GM21447 (cell line): ENCODE data around the gene FAAP100.

Source experiments
- ATAC-seq: cut with Tn5 transposase; IDR thresholded peaks from one replicate; pipeline ENCODE4 v1.9.1; 2021; ENCODE audit not compliant: unreplicated experiment

The FAAP100 gene

GRCh38 chr17:81513372-81513752, 38.8 kb downstream of the FAAP100 start:
- ATAC-seq = no peak

DNA sequence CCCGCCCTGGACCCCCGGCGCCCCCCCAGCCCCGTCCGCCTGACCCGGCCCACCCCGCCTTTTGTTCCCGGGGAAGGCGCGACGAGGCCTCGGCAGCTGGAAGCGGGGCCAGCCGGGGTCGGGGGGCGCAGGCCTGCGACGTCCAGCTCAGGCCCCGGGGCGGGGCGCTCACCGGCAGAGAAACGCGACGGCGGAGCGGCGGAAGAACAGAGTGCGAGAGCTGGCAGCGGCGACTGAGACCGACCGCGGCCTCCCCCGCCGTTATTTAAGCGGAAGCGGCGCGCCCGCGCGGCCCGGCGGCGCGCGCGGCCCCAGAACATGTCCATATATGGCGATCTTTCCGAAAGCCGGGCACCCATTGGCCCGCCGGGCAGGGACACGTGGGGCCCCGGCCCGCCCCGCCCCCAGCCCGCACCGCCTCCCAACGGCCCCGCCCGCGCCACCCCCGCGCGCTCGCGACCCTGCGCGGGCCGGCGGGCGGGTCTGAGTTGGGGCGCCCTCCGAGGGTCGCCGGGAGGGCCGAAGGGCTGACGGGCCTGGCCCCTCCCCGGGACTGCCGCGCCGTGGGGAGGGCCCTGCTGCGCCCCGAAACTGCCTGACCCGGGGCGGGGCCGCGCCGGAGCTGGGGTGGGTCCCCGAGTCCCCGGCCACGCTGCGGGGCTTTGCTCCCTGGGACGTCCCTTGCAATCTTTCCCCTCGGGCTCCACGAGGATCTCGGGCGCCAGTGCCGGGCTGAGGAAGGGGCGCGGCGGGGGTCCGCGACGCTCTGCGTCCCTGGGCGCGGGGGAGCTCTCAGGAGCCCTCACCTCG, 39.4 kb downstream of the FAAP100 start, which contains the start of gene ACTG1:
TSS of gene ACTG1 (minus strand) at position 238 of the 810 bp plus-strand sequence. CDS start 445 bp downstream, outside the sequence.
- peak; percentile 26 for ATAC-seq

- no peak for ATAC-seq
Measured at GRCh38 chr17:81511804-81512561, 40.2 kb downstream of the FAAP100 start.

- no peak for ATAC-seq
Measured at GRCh38 chr17:81511554-81511803, 40.7 kb downstream of the FAAP100 start.

- no peak for ATAC-seq
Measured at GRCh38 chr17:81510785-81511553, 41.2 kb downstream of the FAAP100 start.

DNA sequence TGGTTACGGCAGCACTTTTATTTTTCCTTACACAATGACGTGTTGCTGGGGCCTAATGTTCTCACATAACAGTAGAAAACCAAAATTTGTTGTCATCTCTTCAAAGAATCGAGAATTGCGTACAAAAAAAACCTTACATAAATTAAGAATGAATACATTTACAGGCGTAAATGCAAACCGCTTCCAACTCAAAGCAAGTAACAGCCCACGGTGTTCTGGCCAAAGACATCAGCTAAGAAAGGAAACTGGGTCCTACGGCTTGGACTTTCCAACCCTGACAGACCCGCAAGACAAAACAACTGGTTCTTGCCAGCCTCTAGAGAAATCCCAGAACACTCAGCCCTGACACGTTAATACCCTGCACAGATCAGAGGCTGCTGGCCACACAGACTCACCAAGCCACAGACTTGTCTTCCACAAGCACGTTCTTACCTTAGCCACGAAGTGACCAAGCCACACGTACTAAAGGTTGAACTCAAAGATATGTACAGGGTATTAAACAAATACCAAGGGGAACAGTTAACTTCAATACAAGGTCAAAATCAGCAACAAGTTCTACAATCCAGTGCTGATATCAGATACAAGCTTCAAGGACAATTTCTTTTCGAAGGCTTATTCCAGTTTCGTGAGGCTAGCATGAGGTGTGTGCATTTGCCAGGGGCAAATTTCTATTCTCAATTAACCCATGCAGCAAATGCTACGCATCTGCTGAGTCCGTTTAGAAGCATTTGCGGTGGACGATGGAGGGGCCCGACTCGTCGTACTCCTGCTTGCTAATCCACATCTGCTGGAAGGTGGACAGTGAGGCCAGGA, 42.0 kb downstream of the FAAP100 start:
- no peak for ATAC-seq

- no peak for ATAC-seq
Measured at GRCh38 chr17:81509207-81509971, 42.8 kb downstream of the FAAP100 start.

- ATAC-seq = no peak
Measured at GRCh38 chr17:81508639-81509206, 43.4 kb downstream of the FAAP100 start.

DNA sequence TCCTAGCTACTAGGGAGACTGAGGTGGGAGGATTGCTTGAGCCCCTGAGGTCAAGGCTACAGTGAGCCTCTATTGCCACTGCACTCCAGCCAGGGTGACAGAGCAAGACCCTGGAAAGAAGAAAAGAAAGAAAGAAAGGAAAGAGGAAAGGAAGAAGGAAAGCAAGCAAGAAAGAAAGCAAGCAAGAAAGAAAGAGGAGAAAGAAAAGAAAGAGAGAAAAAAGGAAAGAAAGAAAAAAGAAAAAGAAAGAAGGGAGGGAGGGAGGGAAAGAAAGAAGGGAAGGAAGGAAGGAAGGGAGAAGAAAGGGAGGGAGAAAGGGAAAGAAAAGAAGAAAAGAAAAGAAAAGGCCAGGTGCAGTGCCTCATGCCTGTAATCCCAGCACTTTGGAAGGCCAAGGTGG, 48.5 kb downstream of the FAAP100 start:
- no peak for ATAC-seq

GRCh38 chr17:81502471-81503017, 49.6 kb downstream of the FAAP100 start:
- no peak for ATAC-seq

GRCh38 chr17:81500047-81500446, 52.1 kb downstream of the FAAP100 start:
- no peak for ATAC-seq

DNA sequence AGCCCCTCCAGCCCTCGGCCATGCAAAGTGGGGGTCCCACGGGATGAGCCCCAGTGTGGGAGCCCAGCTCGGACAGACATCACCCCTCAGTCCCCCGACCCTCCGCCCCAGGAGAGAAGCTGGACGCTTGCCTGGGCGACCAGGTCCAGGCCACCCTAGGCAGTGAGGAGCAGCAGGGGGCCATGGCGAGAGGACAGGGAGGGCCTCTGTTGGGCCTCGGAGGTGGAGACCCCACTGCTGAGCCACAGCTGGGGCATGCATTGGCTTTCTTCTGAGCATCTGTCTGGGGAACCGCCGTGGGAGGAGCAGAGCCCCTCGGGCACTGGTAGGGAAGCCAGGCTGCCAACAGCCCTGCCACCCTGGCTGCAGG, 52.6 kb downstream of the FAAP100 start:
- no peak for ATAC-seq

GRCh38 chr17:81498953-81499600, 53.1 kb downstream of the FAAP100 start:
- no peak for ATAC-seq

- ATAC-seq = no peak
Measured at GRCh38 chr17:81494626-81495377, 57.4 kb downstream of the FAAP100 start.

GRCh38 chr17:81493198-81494038, 58.7 kb downstream of the FAAP100 start:
- ATAC-seq = no peak

DNA sequence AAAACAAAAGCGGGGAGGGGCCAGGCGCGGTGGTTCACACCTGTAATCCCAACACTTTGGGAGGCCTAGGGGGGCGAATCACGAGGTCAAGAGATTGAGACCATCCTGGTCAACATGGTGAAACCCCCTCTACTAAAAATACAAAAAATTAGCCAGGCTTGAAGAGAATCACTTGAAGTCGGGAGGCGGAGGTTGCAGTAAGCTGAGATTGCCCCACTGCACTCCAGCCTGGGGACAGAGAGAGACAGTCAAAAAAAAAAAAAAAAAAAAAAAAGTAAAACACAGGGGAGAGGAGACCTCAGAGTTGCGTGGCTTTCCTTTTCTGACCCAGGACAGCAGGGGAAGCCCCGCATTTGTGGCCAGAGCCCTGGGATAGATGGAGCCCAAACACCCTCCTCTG, 59.4 kb downstream of the FAAP100 start:
- ATAC-seq = no peak

GRCh38 chr17:81492202-81492601, 60.0 kb downstream of the FAAP100 start:
- no peak for ATAC-seq
